MV-4-11 (cell line): Measurements from ENCODE around the gene CLTB.
A peak's percentile ranks its signal among the peaks of the same experiment; 100 is the strongest.

Experiments used
- DNase-seq: peaks from one replicate; lab custom pipeline; 2025; lab: John Stamatoyannopoulos, UW

CLTB gene

GRCh38 chr5:176401281-176402205 is 14.8 kb downstream of the CLTB start:
- DNase-seq: no peak

- no peak for DNase-seq
Measured at GRCh38 chr5:176400382-176401156, 15.8 kb downstream of the CLTB start.

GRCh38 chr5:176397736-176398420 is 18.5 kb downstream of the CLTB start:
- DNase-seq: no peak

GRCh38 chr5:176396330-176396729 is 20.0 kb downstream of the CLTB start:
- no peak for DNase-seq

GRCh38 chr5:176394881-176395675 is 21.3 kb downstream of the CLTB start:
- no peak for DNase-seq

GRCh38 chr5:176394096-176394495 is 22.2 kb downstream of the CLTB start:
- DNase-seq: no peak

GRCh38 chr5:176392526-176392925 is 23.8 kb downstream of the CLTB start:
- peak; percentile 24 for DNase-seq

GRCh38 chr5:176391999-176392398 is 24.3 kb downstream of the CLTB start:
- DNase-seq: peak; percentile 91

- DNase-seq: no peak
Measured at GRCh38 chr5:176391479-176391878, 24.9 kb downstream of the CLTB start.

- DNase-seq: peak; percentile 71
Measured at GRCh38 chr5:176389135-176390123, 26.9 kb downstream of the CLTB start.

- DNase-seq: peak; percentile 98
Measured at GRCh38 chr5:176388444-176389134, 27.8 kb downstream of the CLTB start, which contains the start of the genes HIGD2A and NOP16. HIGD2A (plus strand) TSS chr5:176388751; CDS start chr5:176388820, 69 bp downstream. NOP16 (minus strand) TSS chr5:176388598; CDS start chr5:176388539, 59 bp downstream.

- no peak for DNase-seq
Measured at GRCh38 chr5:176388003-176388443, 28.3 kb downstream of the CLTB start.

- no peak for DNase-seq
Measured at GRCh38 chr5:176387384-176387925, 28.9 kb downstream of the CLTB start.

- no peak for DNase-seq
Measured at GRCh38 chr5:176386491-176386890, 29.8 kb downstream of the CLTB start.

- no peak for DNase-seq
Measured at GRCh38 chr5:176384991-176385390, 31.3 kb downstream of the CLTB start.

- DNase-seq: no peak
Measured at GRCh38 chr5:176384366-176384930, 31.9 kb downstream of the CLTB start.

- DNase-seq: no peak
Measured at GRCh38 chr5:176383961-176384360, 32.4 kb downstream of the CLTB start.

- no peak for DNase-seq
Measured at GRCh38 chr5:176383248-176383905, 33.0 kb downstream of the CLTB start.
